Erythroblast (primary cell): ENCODE measurements around the gene ENOX1.

Experiments used
- GATA1 ChIP-seq: IDR thresholded peaks from 2 replicates; pipeline ENCODE4 v1.6.1; 2011; ENCODE audit warnings: low read depth, mild to moderate bottlenecking, control low read depth, low read length, moderate library complexity
- POLR2A ChIP-seq: IDR thresholded peaks from 2 replicates; pipeline ENCODE4 v1.6.1; 2011; ENCODE audit warnings: mild to moderate bottlenecking, low read length

GRCh38 chr13:43800828-43801227 lies 14.1 kb upstream of the ENOX1 start:
- TF ChIP-seq POLR2A (no peak), GATA1 (no peak)
